GM21423 (cell line): ENCODE data around the gene SMIM11.

Experiments
- ATAC-seq: cut with Tn5 transposase; IDR thresholded peaks from one replicate; pipeline ENCODE4 v1.9.1; 2021; ENCODE audit warnings: mild to moderate bottlenecking, moderate library complexity; ENCODE audit not compliant: unreplicated experiment

SMIM11 gene

GRCh38 chr21:34374940-34375618, at the start of gene SMIM11:
Gene SMIM11, plus strand, starts transcription at chr21:34375507. Its CDS starts 3,998 bp downstream, at chr21:34379505.
- ATAC-seq: peak; percentile 94

- ATAC-seq: no peak
Measured at GRCh38 chr21:34330055-34330454, 45.3 kb upstream of the SMIM11 start.

GRCh38 chr21:34331726-34332125, 43.6 kb upstream of the SMIM11 start:
- no peak for ATAC-seq

- ATAC-seq: no peak
Measured at GRCh38 chr21:34332347-34332746, 43.0 kb upstream of the SMIM11 start.

GRCh38 chr21:34333121-34333739, 42.1 kb upstream of the SMIM11 start:
- ATAC-seq: no peak

- no peak for ATAC-seq
Measured at GRCh38 chr21:34335316-34335715, 40.0 kb upstream of the SMIM11 start.

GRCh38 chr21:34336245-34336644, 39.1 kb upstream of the SMIM11 start:
- ATAC-seq: no peak

- ATAC-seq: no peak
Measured at GRCh38 chr21:34336756-34337391, 38.4 kb upstream of the SMIM11 start.

GRCh38 chr21:34337741-34338140, 37.6 kb upstream of the SMIM11 start:
- no peak for ATAC-seq

- ATAC-seq: no peak
Measured at GRCh38 chr21:34338226-34338625, 37.1 kb upstream of the SMIM11 start.

GRCh38 chr21:34340061-34340460, 35.2 kb upstream of the SMIM11 start:
- ATAC-seq: no peak

- ATAC-seq: no peak
Measured at GRCh38 chr21:34342476-34342875, 32.8 kb upstream of the SMIM11 start.

- no peak for ATAC-seq
Measured at GRCh38 chr21:34343347-34343746, 32.0 kb upstream of the SMIM11 start.

GRCh38 chr21:34343838-34344381, 31.4 kb upstream of the SMIM11 start:
- no peak for ATAC-seq

- ATAC-seq: no peak
Measured at GRCh38 chr21:34344584-34344983, 30.7 kb upstream of the SMIM11 start.

GRCh38 chr21:34345091-34345871, 30.0 kb upstream of the SMIM11 start:
- no peak for ATAC-seq

GRCh38 chr21:34345892-34346291, 29.4 kb upstream of the SMIM11 start:
- no peak for ATAC-seq

- ATAC-seq: no peak
Measured at GRCh38 chr21:34348890-34349519, 26.3 kb upstream of the SMIM11 start.

- ATAC-seq: no peak
Measured at GRCh38 chr21:34351786-34352241, 23.5 kb upstream of the SMIM11 start.

- no peak for ATAC-seq
Measured at GRCh38 chr21:34352556-34352955, 22.8 kb upstream of the SMIM11 start.

GRCh38 chr21:34353182-34353581, 22.1 kb upstream of the SMIM11 start:
- ATAC-seq: no peak
